GM12865 (cell line): ENCODE measurements around the gene RNPC3.

Source experiments
- DNase-seq: peaks from one replicate; pipeline ENCODE4 v3.0.0; 2010; ENCODE audit warnings: low read depth
- H3K4me3 ChIP-seq: 2 replicates; pipeline ENCODE4 v1.5.1; 2011; ENCODE audit warnings: mild to moderate bottlenecking, low read depth, low read length, control low read depth
- CTCF ChIP-seq: IDR thresholded peaks from 2 replicates; pipeline ENCODE4 v1.5.1; 2011; ENCODE audit warnings: low read length, control low read depth, low read depth, inconsistent platforms; ENCODE audit not compliant: insufficient read depth; ENCODE audit errors: missing control alignments

The RNPC3 gene

GRCh38 chr1:103525607-103526507 is at the start of gene RNPC3:
TSS of gene RNPC3 (plus strand) at chr1:103525699. CDS start at chr1:103526071, 372 bp downstream.
- peak; percentile 90 for DNase-seq
- H3K4me3 ChIP-seq: peak within 1 kb of the TSS; percentile 94
- TF ChIP-seq CTCF: peak; percentile 6

- no peak for DNase-seq
- H3K4me3 ChIP-seq: no peak overlapping the region
- no peak for TF ChIP-seq CTCF
Measured at GRCh38 chr1:103477101-103477500, 48.4 kb upstream of the RNPC3 start.

GRCh38 chr1:103489935-103490334 is 35.6 kb upstream of the RNPC3 start:
- H3K4me3 ChIP-seq: no peak overlapping the region
- no peak for DNase-seq
- TF ChIP-seq CTCF: no peak

- H3K4me3 ChIP-seq: no peak overlapping the region
- no peak for DNase-seq
- no peak for TF ChIP-seq CTCF
Measured at GRCh38 chr1:103492003-103492625, 33.4 kb upstream of the RNPC3 start.

- no peak for DNase-seq
- no peak overlapping the region for H3K4me3 ChIP-seq
- no peak for TF ChIP-seq CTCF
Measured at GRCh38 chr1:103496014-103496635, 29.4 kb upstream of the RNPC3 start.

GRCh38 chr1:103497404-103497803 is 28.1 kb upstream of the RNPC3 start:
- no peak for DNase-seq
- no peak for TF ChIP-seq CTCF
- no peak overlapping the region for H3K4me3 ChIP-seq
